ENCODE results near the gene PSMG4. TPM values are rescaled to one million over a fixed set of nuclear protein-coding genes. Genes with fewer than 3 reads are reported as not detected.

Gene PSMG4
- total and polyA plus RNA-seq, 9 of the 15 experiments (the other 6 are each of a cell fraction or from before 2014, with no cell fraction given) = 12.9 to 185 (median 52.0) TPM

DNA sequence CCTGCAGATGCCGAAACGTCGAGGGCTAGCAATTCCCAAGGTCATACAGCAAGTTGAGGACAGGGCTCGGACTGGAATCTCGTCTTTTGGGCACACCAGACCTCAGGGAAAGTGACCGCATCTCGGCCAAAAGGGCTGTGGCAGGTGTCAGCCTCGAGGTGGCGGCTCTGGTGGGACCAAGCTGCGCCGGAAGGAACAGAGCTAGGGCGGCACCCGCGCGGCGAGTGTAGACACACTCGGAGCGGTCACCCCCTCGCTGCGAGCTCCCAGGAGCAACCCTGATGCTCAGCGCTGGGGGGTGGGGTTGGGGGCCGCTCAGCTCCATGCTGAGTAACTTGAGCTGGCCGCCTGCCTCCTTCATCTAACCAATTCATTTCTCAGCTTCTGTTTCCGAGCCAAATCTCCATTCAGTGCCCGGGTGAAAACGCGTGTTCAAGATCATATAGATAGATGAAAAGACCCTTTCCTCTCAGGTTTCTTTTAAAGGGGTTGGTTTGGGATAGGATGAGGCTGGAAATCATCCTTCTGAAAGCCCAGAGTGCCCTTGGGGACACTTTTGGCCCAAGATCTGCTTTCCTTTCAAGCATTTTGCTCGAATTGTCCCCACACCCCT, 29.1 kb upstream of the PSMG4 start (continued):
- TF ChIP-seq, protein P1, sequence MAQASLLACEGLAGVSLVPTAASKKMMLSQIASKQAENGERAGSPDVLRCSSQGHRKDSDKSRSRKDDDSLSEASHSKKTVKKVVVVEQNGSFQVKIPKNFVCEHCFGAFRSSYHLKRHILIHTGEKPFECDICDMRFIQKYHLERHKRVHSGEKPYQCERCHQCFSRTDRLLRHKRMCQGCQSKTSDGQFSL (CRISPR knock-in tag; IDR thresholded peaks at IDR 0.05) = peak; percentile 70
- TF ChIP-seq, protein P1 (tag; IDR thresholded peaks at IDR 0.05) = no peak
- TF ChIP-seq POLR2B (IDR thresholded peaks at IDR 0.05; ENCODE audit: low read depth, partially characterized antibody) = no peak
- no peak for TF ChIP-seq ZC3H4 (CRISPR knock-in tag; IDR thresholded peaks at IDR 0.05; ENCODE audit: borderline replicate concordance)
- no peak for TF ChIP-seq PHB2 (IDR thresholded peaks at IDR 0.05; ENCODE audit: low read depth)
- TF ChIP-seq KDM5B (IDR thresholded peaks at IDR 0.05; ENCODE audit: insufficient replicate concordance, low read depth, low read length) = peak; percentile 18
- no peak for TF ChIP-seq ZNF644 (tag; IDR thresholded peaks at IDR 0.05; ENCODE audit: low read depth)
- TF ChIP-seq ZKSCAN1 (IDR thresholded peaks at IDR 0.05; ENCODE audit: low read depth, low read length) = 0 out of 2 replicates have a peak, but pooled peaks have one; percentile 53
- TF ChIP-seq SMAD1 (IDR thresholded peaks at IDR 0.05; ENCODE audit: low read depth, low read length, partially characterized antibody) = no peak
- no peak for TF ChIP-seq ZNF146 (CRISPR knock-in tag; IDR thresholded peaks at IDR 0.05; ENCODE audit: unreplicated experiment)
- TF ChIP-seq, protein P2, sequence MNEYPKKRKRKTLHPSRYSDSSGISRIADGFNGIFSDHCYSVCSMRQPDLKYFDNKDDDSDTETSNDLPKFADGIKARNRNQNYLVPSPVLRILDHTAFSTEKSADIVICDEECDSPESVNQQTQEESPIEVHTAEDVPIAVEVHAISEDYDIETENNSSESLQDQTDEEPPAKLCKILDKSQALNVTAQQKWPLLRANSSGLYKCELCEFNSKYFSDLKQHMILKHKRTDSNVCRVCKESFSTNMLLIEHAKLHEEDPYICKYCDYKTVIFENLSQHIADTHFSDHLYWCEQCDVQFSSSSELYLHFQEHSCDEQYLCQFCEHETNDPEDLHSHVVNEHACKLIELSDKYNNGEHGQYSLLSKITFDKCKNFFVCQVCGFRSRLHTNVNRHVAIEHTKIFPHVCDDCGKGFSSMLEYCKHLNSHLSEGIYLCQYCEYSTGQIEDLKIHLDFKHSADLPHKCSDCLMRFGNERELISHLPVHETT (CRISPR knock-in tag; conservative IDR thresholded peaks at IDR 0.05 in 1 of 2, IDR thresholded peaks at IDR 0.05 in 1 of 2) = no peak
- TF ChIP-seq GMEB1 (CRISPR knock-in tag; IDR thresholded peaks at IDR 0.05) = no peak
- no peak for TF ChIP-seq ZBTB26 (CRISPR knock-in tag; IDR thresholded peaks at IDR 0.05)
- no peak for TF ChIP-seq ZNF561 (CRISPR knock-in tag; conservative IDR thresholded peaks at IDR 0.05)
- no peak for TF ChIP-seq ZNF217 (CRISPR knock-in tag; IDR thresholded peaks at IDR 0.05)
- TF ChIP-seq ARID1B (IDR thresholded peaks at IDR 0.05) = no peak
- no peak for TF ChIP-seq TAL1 (IDR thresholded peaks at IDR 0.05)
- peak; percentile 86 for TF ChIP-seq HMGN3 (IDR thresholded peaks at IDR 0.05; ENCODE audit: borderline replicate concordance, extremely low read depth, insufficient read length, low read depth, low read length)
- TF ChIP-seq SREBF1 (IDR thresholded peaks at IDR 0.05; ENCODE audit: borderline replicate concordance, low read depth, low read length) = no peak
- TF ChIP-seq, protein P3, sequence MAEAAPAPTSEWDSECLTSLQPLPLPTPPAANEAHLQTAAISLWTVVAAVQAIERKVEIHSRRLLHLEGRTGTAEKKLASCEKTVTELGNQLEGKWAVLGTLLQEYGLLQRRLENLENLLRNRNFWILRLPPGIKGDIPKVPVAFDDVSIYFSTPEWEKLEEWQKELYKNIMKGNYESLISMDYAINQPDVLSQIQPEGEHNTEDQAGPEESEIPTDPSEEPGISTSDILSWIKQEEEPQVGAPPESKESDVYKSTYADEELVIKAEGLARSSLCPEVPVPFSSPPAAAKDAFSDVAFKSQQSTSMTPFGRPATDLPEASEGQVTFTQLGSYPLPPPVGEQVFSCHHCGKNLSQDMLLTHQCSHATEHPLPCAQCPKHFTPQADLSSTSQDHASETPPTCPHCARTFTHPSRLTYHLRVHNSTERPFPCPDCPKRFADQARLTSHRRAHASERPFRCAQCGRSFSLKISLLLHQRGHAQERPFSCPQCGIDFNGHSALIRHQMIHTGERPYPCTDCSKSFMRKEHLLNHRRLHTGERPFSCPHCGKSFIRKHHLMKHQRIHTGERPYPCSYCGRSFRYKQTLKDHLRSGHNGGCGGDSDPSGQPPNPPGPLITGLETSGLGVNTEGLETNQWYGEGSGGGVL (CRISPR knock-in tag; IDR thresholded peaks at IDR 0.05) = no peak
- no peak for TF ChIP-seq BRCA1 (IDR thresholded peaks at IDR 0.05)
- TF ChIP-seq BRCA1 (CRISPR knock-in tag; IDR thresholded peaks at IDR 0.05) = no peak
